ENCODE results near the gene IL17REL. TPM values are rescaled to one million over a fixed set of nuclear protein-coding genes. Genes with fewer than 3 reads are reported as not detected.

IL17REL gene
- total RNA-seq, 1 donor from 2014 or later = not detected

- H3K9me3 Mint-ChIP-seq (ENCODE audit: unreplicated experiment) = no peaks in the 10 kb centered on the region
- H3K36me3 Mint-ChIP-seq (ENCODE audit: unreplicated experiment) = no peaks in the 10 kb centered on the region
- H3K4me1 Mint-ChIP-seq (ENCODE audit: unreplicated experiment) = peaks cover 18% of the 10 kb centered on the region
- no peak overlapping the region for H3K27ac Mint-ChIP-seq (ENCODE audit: unreplicated experiment)
- DNase-seq (ENCODE audit: extremely low spot score, unreplicated experiment) = no peak
- no peaks in the 10 kb centered on the region for H3K27me3 Mint-ChIP-seq (ENCODE audit: unreplicated experiment)
- H3K4me3 Mint-ChIP-seq (ENCODE audit: unreplicated experiment) = no peak overlapping the region
- no peak for TF ChIP-seq CTCF (IDR thresholded peaks at IDR 0.05)
Observed at GRCh38 chr22:49972163-49973017, 40.2 kb downstream of the IL17REL start.

- DNase-seq (ENCODE audit: extremely low spot score, unreplicated experiment) = no peak
- Mint-ChIP-seq H3K27ac (ENCODE audit: unreplicated experiment) (peak overlapping the region; percentile 81), H3K36me3 (ENCODE audit: unreplicated experiment) (no peaks in the 10 kb centered on the region), H3K9me3 (ENCODE audit: unreplicated experiment) (no peaks in the 10 kb centered on the region), H3K27me3 (ENCODE audit: unreplicated experiment) (no peaks in the 10 kb centered on the region), H3K4me1 (ENCODE audit: unreplicated experiment) (peaks cover 22% of the 10 kb centered on the region), H3K4me3 (ENCODE audit: unreplicated experiment) (peak overlapping the region; percentile 63)
- TF ChIP-seq CTCF (IDR thresholded peaks at IDR 0.05) = no peak
Observed at GRCh38 chr22:49971232-49972162, 41.1 kb downstream of the IL17REL start.

- H3K4me3 Mint-ChIP-seq (ENCODE audit: unreplicated experiment) = peak overlapping the region; percentile 63
- H3K27me3 Mint-ChIP-seq (ENCODE audit: unreplicated experiment) = no peaks in the 10 kb centered on the region
- TF ChIP-seq CTCF (IDR thresholded peaks at IDR 0.05) = no peak
- H3K27ac Mint-ChIP-seq (ENCODE audit: unreplicated experiment) = peak overlapping the region; percentile 81
- peak; percentile 94 for DNase-seq (ENCODE audit: extremely low spot score, unreplicated experiment)
- H3K9me3 Mint-ChIP-seq (ENCODE audit: unreplicated experiment) = no peaks in the 10 kb centered on the region
- H3K4me1 Mint-ChIP-seq (ENCODE audit: unreplicated experiment) = peaks cover 28% of the 10 kb centered on the region
- H3K36me3 Mint-ChIP-seq (ENCODE audit: unreplicated experiment) = no peaks in the 10 kb centered on the region
Observed at GRCh38 chr22:49970528-49971231, 41.9 kb downstream of the IL17REL start.

- no peak for DNase-seq (ENCODE audit: extremely low spot score, unreplicated experiment)
- Mint-ChIP-seq H3K4me1 (ENCODE audit: unreplicated experiment) (peaks cover 24% of the 10 kb centered on the region), H3K9me3 (ENCODE audit: unreplicated experiment) (no peaks in the 10 kb centered on the region), H3K27ac (ENCODE audit: unreplicated experiment) (no peak overlapping the region), H3K27me3 (ENCODE audit: unreplicated experiment) (no peaks in the 10 kb centered on the region), H3K36me3 (ENCODE audit: unreplicated experiment) (no peaks in the 10 kb centered on the region), H3K4me3 (ENCODE audit: unreplicated experiment) (no peak overlapping the region)
- no peak for TF ChIP-seq CTCF (IDR thresholded peaks at IDR 0.05)
Observed at GRCh38 chr22:49969751-49970527, 42.6 kb downstream of the IL17REL start.
